GM23248 (cell line): Measurements from ENCODE around the gene SPATA32. TPM values are rescaled to one million over a fixed set of nuclear protein-coding genes. Genes with fewer than 3 reads are reported as not detected.

Experiments
- DNase-seq: peaks from one replicate; pipeline ENCODE4 v3.0.0-alpha.2; 2015
- H2AFZ ChIP-seq: fragments of 200-600 bp; sonication (generic); 2 replicates; pipeline ENCODE4 v1.6.1; 2016; ENCODE audit warnings: antibody characterized with exemption
- H3F3A ChIP-seq: fragments of 200-600 bp; sonication (generic); 2 replicates; pipeline ENCODE4 v1.6.1; 2016; ENCODE audit warnings: mild to moderate bottlenecking, antibody characterized with exemption, mixed run types; ENCODE audit not compliant: insufficient read depth
- H3K27ac ChIP-seq: fragments of 200-600 bp; sonication (generic); 2 replicates; pipeline ENCODE4 v1.5.1; 2016; ENCODE audit warnings: mild to moderate bottlenecking
- H3K27me3 ChIP-seq: fragments of 200-600 bp; sonication (generic); replicated peaks from 2 replicates; pipeline ENCODE4 v1.6.1; 2016; ENCODE audit warnings: mild to moderate bottlenecking; ENCODE audit not compliant: insufficient read depth
- H3K36me3 ChIP-seq: fragments of 200-600 bp; sonication (generic); 2 replicates; pipeline ENCODE4 v1.6.1; 2016; ENCODE audit warnings: low read depth, mild to moderate bottlenecking
- H3K4me1 ChIP-seq: fragments of 200-600 bp; sonication (generic); 2 replicates; pipeline ENCODE4 v1.6.1; 2016; ENCODE audit warnings: mild to moderate bottlenecking; ENCODE audit not compliant: insufficient read depth
- H3K4me2 ChIP-seq: fragments of 200-600 bp; sonication (generic); one replicate; pipeline ENCODE4 v1.6.1; 2016; ENCODE audit warnings: mild to moderate bottlenecking; ENCODE audit not compliant: unreplicated experiment
- H3K4me3 ChIP-seq: fragments of 200-600 bp; sonication (generic); 2 replicates; pipeline ENCODE4 v1.5.1; 2016; ENCODE audit warnings: mild to moderate bottlenecking
- H3K79me2 ChIP-seq: fragments of 200-600 bp; sonication (generic); 2 replicates; pipeline ENCODE4 v1.6.1; 2016; ENCODE audit warnings: mild to moderate bottlenecking; ENCODE audit not compliant: insufficient read depth
- H3K9ac ChIP-seq: fragments of 200-600 bp; sonication (generic); 2 replicates; pipeline ENCODE4 v1.6.1; 2016; ENCODE audit warnings: mild to moderate bottlenecking
- H3K9me2 ChIP-seq: fragments of 200-600 bp; sonication (generic); 2 replicates; pipeline ENCODE4 v1.6.1; 2016; ENCODE audit warnings: mixed run types, mild to moderate bottlenecking, moderate library complexity; ENCODE audit not compliant: insufficient read depth
- H3K9me3 ChIP-seq: fragments of 200-600 bp; sonication (generic); one replicate; pipeline ENCODE4 v1.6.1; 2017; ENCODE audit warnings: low read depth
- H4K20me1 ChIP-seq: fragments of 200-600 bp; sonication (generic); 2 replicates; pipeline ENCODE4 v1.6.0; 2016; ENCODE audit not compliant: insufficient read depth
- EZH2 ChIP-seq: fragments of 200-600 bp; sonication (generic); IDR thresholded peaks from 2 replicates; pipeline ENCODE4 v1.6.1; 2018; ENCODE audit warnings: antibody characterized with exemption, mild to moderate bottlenecking; ENCODE audit not compliant: insufficient read depth, poor library complexity, severe bottlenecking
- EZH2phosphoT487 ChIP-seq: fragments of 200-600 bp; sonication (generic); IDR thresholded peaks from 2 replicates; pipeline ENCODE4 v1.6.1; 2018; ENCODE audit warnings: antibody characterized with exemption, moderate library complexity, mild to moderate bottlenecking, low read depth; ENCODE audit not compliant: insufficient read depth
- WGBS, 2 experiments: methylation state at CpG; one replicate each; pipeline ENCODE4 v1.1.6; 2015 to 2017; ENCODE audit warnings: low lambda C conversion rate in 2 of 2, low coverage in 1 of 2; ENCODE audit errors: missing lambda C conversion rate in 2 of 2; 5-methylcytosine and 5-hydroxymethylcytosine counted together
- in situ Hi-C: fragments of 300-500 bp; cut with MboI; formaldehyde crosslinking; loops from 2 replicates; pipeline ENCODE4 v1.15.0; 2020
- polyA plus RNA-seq: library from polyadenylated mRNA; unstranded; fragments of >200 nt; fragmentation: Nextera tagmentation; extraction: Ambion mirVana; gene quantifications from 2 replicates; pipeline ENCODE4 v1.2.1, GENCODE V29; 2016
- total RNA-seq: library from RNA; depleted of rRNA; stranded (reverse); fragments of >200 nt; shearing (Covaris generic); gene quantifications from 2 replicates; pipeline ENCODE4 v1.2.3, GENCODE V29; 2014

SPATA32 gene
- total and polyA plus RNA-seq, 2 experiments from 2014 or later = not detected

DNA sequence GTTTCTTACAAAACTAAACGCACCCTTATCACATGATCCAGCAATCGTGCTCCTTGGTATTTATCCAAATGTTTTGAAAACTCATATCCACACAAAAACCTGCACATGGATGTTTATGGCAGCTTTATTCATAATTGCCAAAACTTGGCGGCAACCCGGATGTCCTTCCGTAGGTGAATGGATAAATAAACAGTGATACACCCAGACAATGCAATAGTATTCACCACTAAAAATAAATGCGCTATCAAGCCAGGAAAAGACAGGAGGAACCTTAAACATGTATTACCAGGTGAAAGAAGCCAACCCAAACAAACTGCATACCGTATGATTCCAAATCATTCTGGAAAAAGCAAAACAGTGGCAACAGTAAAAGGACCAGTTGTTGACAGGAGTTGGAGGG lies 10.0 kb downstream of the SPATA32 start:
- H2AFZ ChIP-seq = no peak overlapping the region
- 66 to 69% methylated on average over 7 of the region's 7 CpGs for WGBS, 2 experiments

GRCh38 chr17:45248132-45248957 lies 13.5 kb downstream of the SPATA32 start:
- 49 to 75% methylated on average over 20 to 39 of the region's 39 CpGs for WGBS, 2 experiments
- TF ChIP-seq EZH2phosphoT487 (no peak), EZH2 (no peak)
- H3K36me3 ChIP-seq = no peaks in the 10 kb centered on the region
- H3K4me3 ChIP-seq = peak overlapping the region; percentile 71; the same call in 1 of the 2 replicates
- H3K9me2 ChIP-seq = no peaks in the 10 kb centered on the region
- H3K27me3 ChIP-seq = no peaks in the 10 kb centered on the region
- 0 out of 2 replicates have a peak, but pooled peaks cover 7% of the 10 kb centered on the region for H3F3A ChIP-seq
- H3K9ac ChIP-seq = peak overlapping the region; percentile 55
- no peak overlapping the region for H3K27ac ChIP-seq
- no peak for DNase-seq
- H2AFZ ChIP-seq = peak overlapping the region; percentile 75
- H3K4me2 ChIP-seq = peak overlapping the region; percentile 88
- in situ Hi-C loops = no loop called here
- H3K79me2 ChIP-seq = no peaks in the 10 kb centered on the region
- no peaks in the 10 kb centered on the region for H4K20me1 ChIP-seq
- H3K9me3 ChIP-seq = no peaks in the 10 kb centered on the region
- H3K4me1 ChIP-seq = no peaks in the 10 kb centered on the region

More for the DNA sequence above, 10.0 kb downstream of the SPATA32 start:
- H3K79me2 ChIP-seq = no peaks in the 10 kb centered on the region
- no peaks in the 10 kb centered on the region for H3K9me2 ChIP-seq
- no peak for TF ChIP-seq EZH2
- TF ChIP-seq EZH2phosphoT487 = no peak
- no peaks in the 10 kb centered on the region for H3K27me3 ChIP-seq
- H3F3A ChIP-seq = 0 out of 2 replicates have a peak, but pooled peaks cover 7% of the 10 kb centered on the region
- in situ Hi-C loops = no loop called here
- no peak overlapping the region for H3K9ac ChIP-seq
- no peak overlapping the region for H3K4me3 ChIP-seq
- H3K9me3 ChIP-seq = no peaks in the 10 kb centered on the region
- no peak overlapping the region for H3K27ac ChIP-seq
- H3K4me2 ChIP-seq = no peak overlapping the region
- DNase-seq = no peak
- H3K36me3 ChIP-seq = no peaks in the 10 kb centered on the region
- H4K20me1 ChIP-seq = no peaks in the 10 kb centered on the region
- H3K4me1 ChIP-seq = no peaks in the 10 kb centered on the region

DNA sequence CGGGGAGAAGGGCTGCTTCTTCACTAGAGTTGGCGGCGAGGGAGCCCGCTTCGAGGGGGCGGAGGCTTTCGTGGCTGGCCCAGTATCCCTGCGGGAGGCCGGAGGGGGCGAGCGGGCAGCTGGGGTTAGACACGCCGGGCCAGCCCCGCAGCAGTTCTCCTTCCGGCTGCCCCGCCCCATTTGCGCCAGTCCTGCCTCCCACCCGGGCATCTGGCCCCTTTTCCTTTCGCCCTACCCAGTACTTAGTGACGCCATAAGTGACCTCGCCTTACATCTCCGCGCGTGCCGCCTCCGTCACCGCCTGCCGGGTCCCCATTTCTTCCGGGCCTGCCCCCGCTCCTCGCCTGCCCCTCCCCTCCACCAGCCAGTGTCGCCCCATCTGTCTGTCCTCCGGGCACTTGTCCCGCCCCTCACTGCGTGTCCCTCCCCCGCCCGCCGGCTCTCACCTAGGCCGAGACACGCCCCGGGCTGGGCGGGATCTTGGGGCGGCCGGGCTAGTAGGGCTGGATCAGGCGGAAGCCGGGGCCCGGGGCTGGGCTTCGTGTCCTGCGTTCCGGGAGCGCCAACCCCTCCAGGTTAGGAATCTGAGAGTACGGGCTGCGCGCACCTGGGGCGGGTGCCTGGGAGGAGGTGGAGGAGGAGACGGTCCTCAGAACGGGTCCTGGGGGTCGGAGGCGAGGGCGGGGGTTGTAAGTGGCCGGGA lies 14.3 kb downstream of the SPATA32 start:
- Histone ChIP-seq H3K4me1 (no peaks in the 10 kb centered on the region), H3K9ac (peak overlapping the region; percentile 55), H3K27ac (no peak overlapping the region), H3K27me3 (no peaks in the 10 kb centered on the region), H3K79me2 (no peaks in the 10 kb centered on the region), H3F3A (0 out of 2 replicates have a peak, but pooled peaks cover 7% of the 10 kb centered on the region), H3K9me2 (no peaks in the 10 kb centered on the region), H3K36me3 (no peaks in the 10 kb centered on the region), H3K9me3 (no peaks in the 10 kb centered on the region), H2AFZ (peak overlapping the region; percentile 75), H3K4me3 (peak overlapping the region; percentile 71), H4K20me1 (no peaks in the 10 kb centered on the region), H3K4me2 (peak overlapping the region; percentile 88)
- WGBS, 2 experiments = 2 to 3% methylated on average over 21 to 61 of the region's 61 CpGs
- peak; percentile 81 for DNase-seq
- in situ Hi-C loops = no loop called here
- TF ChIP-seq EZH2 (no peak), EZH2phosphoT487 (no peak)

- no peaks in the 10 kb centered on the region for H3K36me3 ChIP-seq
- peak overlapping the region; percentile 71 for H3K4me3 ChIP-seq
- in situ Hi-C loops = no loop called here
- peak overlapping the region; percentile 55 for H3K9ac ChIP-seq
- H3K9me2 ChIP-seq = no peaks in the 10 kb centered on the region
- peak; percentile 32 for DNase-seq
- H3K4me2 ChIP-seq = peak overlapping the region; percentile 88
- TF ChIP-seq EZH2 (no peak), EZH2phosphoT487 (no peak)
- H3K9me3 ChIP-seq = no peaks in the 10 kb centered on the region
- no peaks in the 10 kb centered on the region for H3K79me2 ChIP-seq
- H3K27ac ChIP-seq = no peak overlapping the region
- H3K27me3 ChIP-seq = no peaks in the 10 kb centered on the region
- no peaks in the 10 kb centered on the region for H3K4me1 ChIP-seq
- WGBS, 2 experiments = 12 to 24% methylated on average over 24 to 31 of the region's 33 CpGs
- H4K20me1 ChIP-seq = no peaks in the 10 kb centered on the region
- 0 out of 2 replicates have a peak, but pooled peaks cover 7% of the 10 kb centered on the region for H3F3A ChIP-seq
- peak overlapping the region; percentile 75 for H2AFZ ChIP-seq
Measured at GRCh38 chr17:45246861-45247428, 14.9 kb downstream of the SPATA32 start.
